HepG2 (cell line): ENCODE results near the gene RPF1. TPM values are rescaled to one million over a fixed set of nuclear protein-coding genes. Genes with fewer than 3 reads are reported as not detected.

Source experiments
- ATAC-seq: fragments of 200-7000 bp; cut with Tn5 transposase; 3 replicates; pipeline ENCODE4 v1.9.1; 2020; ENCODE audit warnings: mild to moderate bottlenecking, moderate library complexity
- BruUV-seq: library from RNA; stranded (reverse); fragments of 400-500 nt; replicated peaks from 2 replicates; lab custom pipeline; 2021; lab: Mats Ljungman, UMichigan
- CTCF ChIA-PET: fragments of 300-600 bp; formaldehyde crosslinking; extraction: SDS; loops from one replicate; lab custom pipeline; 2021; ENCODE audit warnings: low total read pairs, inconsistent platforms, low intra/inter-chr PET ratio; lab: Yijun Ruan, JAX
- POLR2A ChIA-PET: fragments of 350-600 bp; sonication (Branson Sonifier 250); formaldehyde crosslinking; loops from one replicate; lab custom pipeline; 2020; ENCODE audit warnings: antibody characterized with exemption, inconsistent platforms; lab: Yijun Ruan, JAX
- DNase-seq: peaks from one replicate; pipeline ENCODE4 v3.0.0-alpha.2; 2015; ENCODE audit warnings: low spot score
- FAIRE-seq: peaks from 3 replicates; lab custom pipeline; 2011; peaks lifted over from hg19 to GRCh38; lab: Jason Lieb, UNC
- H2AFZ ChIP-seq: one replicate; pipeline ENCODE4 v1.6.1; 2011; ENCODE audit warnings: low read length, inconsistent platforms
- H3K27ac ChIP-seq: fragments of 300-600 bp; 3 replicates; pipeline ENCODE4 v1.8.0; 2011; ENCODE audit warnings: mixed run types, mild to moderate bottlenecking, mixed read lengths, low read length, inconsistent platforms; ENCODE audit not compliant: insufficient read depth; ENCODE audit errors: extremely low read length
- H3K27me3 ChIP-seq, 2 experiments: fragments of 200-600 bp in 1 of 2; 2 replicates in 1 of 2; 3 replicates in 1 of 2; pipeline versions ENCODE4 v1.6.0 to v1.8.0; 2011; ENCODE audit warnings: low read length in 2 of 2, mild to moderate bottlenecking in 2 of 2, moderate library complexity in 2 of 2, inconsistent platforms in 1 of 2; ENCODE audit not compliant: insufficient read depth in 2 of 2, control insufficient read depth in 1 of 2
- H3K36me3 ChIP-seq, 2 experiments: fragments of 200-600 bp in 1 of 2; replicated peaks in 1 of 2; 2 replicates in 1 of 2; 3 replicates in 1 of 2; pipeline versions ENCODE4 v1.5.1 to v1.8.0; 2011; ENCODE audit warnings: low read length in 2 of 2, inconsistent platforms in 1 of 2; ENCODE audit not compliant: insufficient read depth in 2 of 2, control insufficient read depth in 1 of 2
- H3K4me1 ChIP-seq: 2 replicates; pipeline ENCODE4 v1.5.1; 2012; ENCODE audit warnings: low read length, inconsistent platforms; ENCODE audit not compliant: insufficient read depth
- H3K4me2 ChIP-seq: 2 replicates; pipeline ENCODE4 v1.6.0; 2011; ENCODE audit warnings: low read depth, low read length, inconsistent platforms
- H3K4me3 ChIP-seq, 3 experiments: fragments of 200-600 bp in 1 of 3; sonication (generic), shearing (Covaris generic) in 1 of 3; replicated peaks in 1 of 3; 2 replicates each; pipeline ENCODE4 v1.5.1; 2011 to 2016; ENCODE audit warnings: low read length in 3 of 3, inconsistent platforms in 2 of 3, low read depth in 2 of 3, mild to moderate bottlenecking in 2 of 3, control low read depth in 1 of 3, mixed read lengths in 1 of 3; ENCODE audit not compliant: insufficient read depth in 1 of 3
- H3K79me2 ChIP-seq: one replicate; pipeline ENCODE4 v1.6.1; 2011; ENCODE audit warnings: low read length, inconsistent platforms; ENCODE audit not compliant: insufficient read depth
- H3K9ac ChIP-seq: 2 replicates; pipeline ENCODE4 v1.6.0; 2011; ENCODE audit warnings: mild to moderate bottlenecking, low read depth, low read length, inconsistent platforms; ENCODE audit not compliant: insufficient read depth
- H3K9me3 ChIP-seq: 2 replicates; pipeline ENCODE4 v1.5.1; 2012; ENCODE audit warnings: mild to moderate bottlenecking, low read length
- H4K20me1 ChIP-seq: 2 replicates; pipeline ENCODE4 v1.6.0; 2011; ENCODE audit warnings: inconsistent platforms, mild to moderate bottlenecking, low read length, moderate library complexity; ENCODE audit not compliant: insufficient read depth
- CREB1 ChIP-seq, 2 experiments: fragments of 450-650 bp in 1 of 2; IDR thresholded peaks; 2 replicates each; pipeline ENCODE4 v1.6.1; 2016 to 2017; ENCODE audit warnings: control low read depth in 1 of 2, mild to moderate bottlenecking in 1 of 2, missing compliant biosample characterization in 1 of 2, missing genetic modification characterization in 1 of 2
- HNRNPUL1 ChIP-seq: fragments of 200-400 bp; formaldehyde crosslinking; IDR thresholded peaks from 2 replicates; pipeline ENCODE4 v1.6.1; 2017; ENCODE audit warnings: low read depth, mild to moderate bottlenecking, low read length, moderate library complexity
- NFE2 ChIP-seq: sonication (generic); formaldehyde crosslinking; IDR thresholded peaks from 2 replicates; pipeline ENCODE4 v1.4.0; 2020; ENCODE audit warnings: missing genetic modification reagents
- PHF5A ChIP-seq: IDR thresholded peaks from one replicate; pipeline ENCODE4 v1.6.1; 2018; ENCODE audit warnings: low read depth, missing genetic modification reagents; ENCODE audit not compliant: unreplicated experiment
- TBP ChIP-seq: sonication (generic); formaldehyde crosslinking; IDR thresholded peaks from 2 replicates; pipeline ENCODE4 v1.5.0; 2020; ENCODE audit warnings: missing genetic modification reagents
- ZNF510 ChIP-seq: sonication (generic); formaldehyde crosslinking; IDR thresholded peaks from 2 replicates; pipeline ENCODE4 v1.4.0; 2020; ENCODE audit warnings: low read depth, mild to moderate bottlenecking, missing genetic modification reagents
- ZNF549 ChIP-seq: sonication (generic); formaldehyde crosslinking; IDR thresholded peaks from 2 replicates; pipeline ENCODE4 v1.5.0; 2020; ENCODE audit warnings: missing genetic modification reagents
- ZNF577 ChIP-seq: sonication (generic); formaldehyde crosslinking; IDR thresholded peaks from 2 replicates; pipeline ENCODE4 v1.4.0; 2020; ENCODE audit warnings: mild to moderate bottlenecking, low read depth, missing genetic modification reagents, borderline replicate concordance
- ZNF775 ChIP-seq: sonication (generic); formaldehyde crosslinking; IDR thresholded peaks from 2 replicates; pipeline ENCODE4 v1.4.0; 2020; ENCODE audit warnings: missing genetic modification reagents, mild to moderate bottlenecking, moderate library complexity, borderline replicate concordance
- WGBS: methylation state at CpG from one replicate; pipeline ENCODE4 v1.1.6; 2017; ENCODE audit warnings: low lambda C conversion rate; 5-methylcytosine and 5-hydroxymethylcytosine counted together
- in situ Hi-C: cut with HindIII; loops from 2 replicates; pipeline ENCODE4 v1.10.0; 2017; ENCODE audit warnings: low pct_unique_long_range_greater_than_20kb; ENCODE audit not compliant: extremely low pct_ligation_motif_present
- intact Hi-C: fragments of 100-400 bp; cut with micrococcal nuclease; formaldehyde crosslinking; loops from one replicate; pipeline ENCODE4 v1.10.0; 2022; ENCODE audit not compliant: unreplicated experiment
- polyA plus RNA-seq, 8 experiments: library from polyadenylated mRNA; depleted of rRNA in 3 of 8; stranded (reverse) in 7 of 8; unstranded in 1 of 8; fragments of >200 nt; fragmentation: Illumina TruSeq in 4 of 8; extraction: Trizol in 4 of 8; gene quantifications; 2 replicates each; pipeline versions ENCODE4 v1.2.1 to v1.2.3, GENCODE V29; 2011 to 2016; ENCODE audit warnings: low read depth in 4 of 8, missing spikeins in 1 of 8, mixed read lengths in 1 of 8; ENCODE audit not compliant: insufficient read depth in 1 of 8
- total RNA-seq, 5 experiments: library from RNA; depleted of rRNA; stranded (reverse); fragments of >200 nt; fragmentation: Illumina TruSeq; extraction: Trizol; gene quantifications; 2 replicates each; pipeline ENCODE4 v1.2.3, GENCODE V29; 2016; ENCODE audit warnings: low read depth in 1 of 5
- TF ChIP-seq, protein P1 (sequence below): sonication (generic); formaldehyde crosslinking; IDR thresholded peaks from 2 replicates; pipeline ENCODE4 v1.4.0; 2020; ENCODE audit warnings: missing genetic modification reagents
- TF ChIP-seq, protein P2 (sequence below): sonication (generic); formaldehyde crosslinking; IDR thresholded peaks from 2 replicates; pipeline ENCODE4 v1.4.0; 2020; ENCODE audit warnings: mild to moderate bottlenecking, low read depth, missing genetic modification reagents
- TF ChIP-seq, protein P3 (sequence below): sonication (generic); formaldehyde crosslinking; IDR thresholded peaks from 2 replicates; pipeline ENCODE4 v1.4.0; 2020; ENCODE audit warnings: mild to moderate bottlenecking, missing genetic modification reagents
- TF ChIP-seq, protein P4 (sequence below): sonication (generic); formaldehyde crosslinking; IDR thresholded peaks from 2 replicates; pipeline ENCODE4 v1.4.0; 2020; ENCODE audit warnings: mild to moderate bottlenecking, missing genetic modification reagents

The RPF1 gene
- total and polyA plus RNA-seq, 2 of the 13 experiments (the other 11 are each of a cell fraction or from before 2014, with no cell fraction given) = 23.0 to 39.0 TPM

DNA sequence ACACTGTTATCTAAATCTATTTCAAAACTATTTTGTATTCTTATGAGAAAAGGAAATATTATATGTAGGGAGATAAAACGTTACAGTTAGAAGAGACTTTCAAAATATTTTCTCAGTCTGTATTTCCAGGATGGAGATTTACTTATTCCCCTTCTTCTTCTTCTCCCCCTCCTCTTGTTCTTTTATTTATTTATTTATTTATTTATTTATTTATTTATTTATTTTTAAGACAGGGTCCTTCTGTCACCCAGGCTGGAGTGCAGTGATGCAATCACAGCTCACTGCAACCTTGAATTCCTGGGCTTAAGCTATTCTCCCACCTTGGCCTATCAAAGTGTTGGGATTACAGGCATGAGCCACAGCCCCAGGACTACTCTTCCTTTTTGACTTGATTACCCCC lies 2.8 kb upstream of the RPF1 start (continued):
- TF ChIP-seq, protein P1, sequence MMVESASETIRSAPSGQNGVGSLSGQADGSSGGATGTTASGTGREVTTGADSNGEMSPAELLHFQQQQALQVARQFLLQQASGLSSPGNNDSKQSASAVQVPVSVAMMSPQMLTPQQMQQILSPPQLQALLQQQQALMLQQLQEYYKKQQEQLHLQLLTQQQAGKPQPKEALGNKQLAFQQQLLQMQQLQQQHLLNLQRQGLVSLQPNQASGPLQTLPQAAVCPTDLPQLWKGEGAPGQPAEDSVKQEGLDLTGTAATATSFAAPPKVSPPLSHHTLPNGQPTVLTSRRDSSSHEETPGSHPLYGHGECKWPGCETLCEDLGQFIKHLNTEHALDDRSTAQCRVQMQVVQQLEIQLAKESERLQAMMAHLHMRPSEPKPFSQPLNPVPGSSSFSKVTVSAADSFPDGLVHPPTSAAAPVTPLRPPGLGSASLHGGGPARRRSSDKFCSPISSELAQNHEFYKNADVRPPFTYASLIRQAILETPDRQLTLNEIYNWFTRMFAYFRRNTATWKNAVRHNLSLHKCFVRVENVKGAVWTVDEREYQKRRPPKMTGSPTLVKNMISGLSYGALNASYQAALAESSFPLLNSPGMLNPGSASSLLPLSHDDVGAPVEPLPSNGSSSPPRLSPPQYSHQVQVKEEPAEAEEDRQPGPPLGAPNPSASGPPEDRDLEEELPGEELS (CRISPR knock-in tag) = no peak
- no peak for TF ChIP-seq NFE2 (CRISPR knock-in tag)
- TF ChIP-seq, protein P2, sequence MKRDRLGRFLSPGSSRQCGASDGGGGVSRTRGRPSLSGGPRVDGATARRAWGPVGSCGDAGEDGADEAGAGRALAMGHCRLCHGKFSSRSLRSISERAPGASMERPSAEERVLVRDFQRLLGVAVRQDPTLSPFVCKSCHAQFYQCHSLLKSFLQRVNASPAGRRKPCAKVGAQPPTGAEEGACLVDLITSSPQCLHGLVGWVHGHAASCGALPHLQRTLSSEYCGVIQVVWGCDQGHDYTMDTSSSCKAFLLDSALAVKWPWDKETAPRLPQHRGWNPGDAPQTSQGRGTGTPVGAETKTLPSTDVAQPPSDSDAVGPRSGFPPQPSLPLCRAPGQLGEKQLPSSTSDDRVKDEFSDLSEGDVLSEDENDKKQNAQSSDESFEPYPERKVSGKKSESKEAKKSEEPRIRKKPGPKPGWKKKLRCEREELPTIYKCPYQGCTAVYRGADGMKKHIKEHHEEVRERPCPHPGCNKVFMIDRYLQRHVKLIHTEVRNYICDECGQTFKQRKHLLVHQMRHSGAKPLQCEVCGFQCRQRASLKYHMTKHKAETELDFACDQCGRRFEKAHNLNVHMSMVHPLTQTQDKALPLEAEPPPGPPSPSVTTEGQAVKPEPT = no peak
- no peak for TF ChIP-seq TBP (CRISPR knock-in tag)
- no peak for TF ChIP-seq ZNF577 (CRISPR knock-in tag)
- TF ChIP-seq HNRNPUL1 = no peak
- TF ChIP-seq ZNF549 (CRISPR knock-in tag) = no peak
- TF ChIP-seq, all 625 proteins: peak for 0

DNA sequence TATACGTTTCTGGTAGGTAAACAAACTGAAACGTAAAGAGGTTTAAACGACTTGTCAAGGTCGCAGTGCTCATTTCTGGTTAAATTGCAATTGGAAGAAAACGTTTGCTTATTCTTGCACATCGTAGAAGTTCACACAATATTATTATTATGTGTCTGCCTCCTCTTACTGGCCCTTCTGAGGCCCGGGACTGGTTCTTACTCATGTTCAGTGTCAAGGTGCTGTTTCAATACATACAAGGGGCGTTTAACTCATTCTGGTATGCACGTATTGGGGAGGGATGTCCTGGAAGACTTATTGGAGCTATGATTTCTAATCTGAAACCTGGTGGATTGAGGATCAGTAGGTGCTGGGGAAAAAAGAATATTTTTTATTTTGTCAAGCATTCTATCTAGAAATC lies 932 bp downstream of the RPF1 start:
- H3K4me2 ChIP-seq = peak overlapping the region; percentile 76
- H2AFZ ChIP-seq = no peak overlapping the region
- in situ Hi-C loops = no loop called here
- peak overlapping the region; percentile 82 to 94 (median 93) for H3K4me3 ChIP-seq
- peaks cover 23% of the 10 kb centered on the region for H3K79me2 ChIP-seq
- H3K27me3 ChIP-seq = no peaks in the 10 kb centered on the region; a peak in 1 of 5 replicates
- peak; percentile 42 for ATAC-seq
- H4K20me1 ChIP-seq = 0 out of 2 replicates have a peak, but pooled peaks cover 2% of the 10 kb centered on the region
- FAIRE-seq = no peak
- H3K27ac ChIP-seq = peak overlapping the region; percentile 86
- TF ChIP-seq, protein P3, sequence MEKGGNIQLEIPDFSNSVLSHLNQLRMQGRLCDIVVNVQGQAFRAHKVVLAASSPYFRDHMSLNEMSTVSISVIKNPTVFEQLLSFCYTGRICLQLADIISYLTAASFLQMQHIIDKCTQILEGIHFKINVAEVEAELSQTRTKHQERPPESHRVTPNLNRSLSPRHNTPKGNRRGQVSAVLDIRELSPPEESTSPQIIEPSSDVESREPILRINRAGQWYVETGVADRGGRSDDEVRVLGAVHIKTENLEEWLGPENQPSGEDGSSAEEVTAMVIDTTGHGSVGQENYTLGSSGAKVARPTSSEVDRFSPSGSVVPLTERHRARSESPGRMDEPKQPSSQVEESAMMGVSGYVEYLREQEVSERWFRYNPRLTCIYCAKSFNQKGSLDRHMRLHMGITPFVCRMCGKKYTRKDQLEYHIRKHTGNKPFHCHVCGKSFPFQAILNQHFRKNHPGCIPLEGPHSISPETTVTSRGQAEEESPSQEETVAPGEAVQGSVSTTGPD (CRISPR knock-in tag) = no peak
- TF ChIP-seq CREB1 (IDR thresholded peaks at IDR 0.05) = no peak
- TF ChIP-seq CREB1 (CRISPR knock-in tag; IDR thresholded peaks at IDR 0.05) = peak; percentile 38; the same call in 1 of the 2 replicates
- TF ChIP-seq ZNF775 = no peak
- no peak for TF ChIP-seq PHF5A (CRISPR knock-in tag)
- no peak for TF ChIP-seq ZNF510
- TF ChIP-seq, protein P4, sequence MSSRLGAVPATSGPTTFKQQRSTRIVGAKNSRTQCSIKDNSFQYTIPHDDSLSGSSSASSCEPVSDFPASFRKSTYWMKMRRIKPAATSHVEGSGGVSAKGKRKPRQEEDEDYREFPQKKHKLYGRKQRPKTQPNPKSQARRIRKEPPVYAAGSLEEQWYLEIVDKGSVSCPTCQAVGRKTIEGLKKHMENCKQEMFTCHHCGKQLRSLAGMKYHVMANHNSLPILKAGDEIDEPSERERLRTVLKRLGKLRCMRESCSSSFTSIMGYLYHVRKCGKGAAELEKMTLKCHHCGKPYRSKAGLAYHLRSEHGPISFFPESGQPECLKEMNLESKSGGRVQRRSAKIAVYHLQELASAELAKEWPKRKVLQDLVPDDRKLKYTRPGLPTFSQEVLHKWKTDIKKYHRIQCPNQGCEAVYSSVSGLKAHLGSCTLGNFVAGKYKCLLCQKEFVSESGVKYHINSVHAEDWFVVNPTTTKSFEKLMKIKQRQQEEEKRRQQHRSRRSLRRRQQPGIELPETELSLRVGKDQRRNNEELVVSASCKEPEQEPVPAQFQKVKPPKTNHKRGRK (CRISPR knock-in tag) = no peak
- POLR2A ChIA-PET = interaction anchor here (0.8 to 3.5 kb wide), 5 partner anchors 13 to 94 kb away, joined by 3 to 22 read pairs (median 4); partner anchors contain the start of genes CTBS, GNG5 and SPATA1
- peaks cover 14% of the 10 kb centered on the region for H3K9me3 ChIP-seq
- intact Hi-C loops = loop anchor here (1.0 to 10.0 kb wide), 3 partner anchors 61 to 1092 kb away; no protein-coding TSS in a partner anchor
- H3K9ac ChIP-seq = peak overlapping the region; percentile 83
- CTCF ChIA-PET = no interaction called here
- 1% methylated on average over 9 of the region's 9 CpGs for WGBS
- H3K36me3 ChIP-seq = peaks cover 0 to 13% of the 10 kb centered on the region in 2 experiments; a peak in 4 of 5 replicates
- BruUV-seq = no TSS peak
- DNase-seq = no peak
- H3K4me1 ChIP-seq = peaks cover 20% of the 10 kb centered on the region
